Measurements from ENCODE around the gene NACAD.

DNA sequence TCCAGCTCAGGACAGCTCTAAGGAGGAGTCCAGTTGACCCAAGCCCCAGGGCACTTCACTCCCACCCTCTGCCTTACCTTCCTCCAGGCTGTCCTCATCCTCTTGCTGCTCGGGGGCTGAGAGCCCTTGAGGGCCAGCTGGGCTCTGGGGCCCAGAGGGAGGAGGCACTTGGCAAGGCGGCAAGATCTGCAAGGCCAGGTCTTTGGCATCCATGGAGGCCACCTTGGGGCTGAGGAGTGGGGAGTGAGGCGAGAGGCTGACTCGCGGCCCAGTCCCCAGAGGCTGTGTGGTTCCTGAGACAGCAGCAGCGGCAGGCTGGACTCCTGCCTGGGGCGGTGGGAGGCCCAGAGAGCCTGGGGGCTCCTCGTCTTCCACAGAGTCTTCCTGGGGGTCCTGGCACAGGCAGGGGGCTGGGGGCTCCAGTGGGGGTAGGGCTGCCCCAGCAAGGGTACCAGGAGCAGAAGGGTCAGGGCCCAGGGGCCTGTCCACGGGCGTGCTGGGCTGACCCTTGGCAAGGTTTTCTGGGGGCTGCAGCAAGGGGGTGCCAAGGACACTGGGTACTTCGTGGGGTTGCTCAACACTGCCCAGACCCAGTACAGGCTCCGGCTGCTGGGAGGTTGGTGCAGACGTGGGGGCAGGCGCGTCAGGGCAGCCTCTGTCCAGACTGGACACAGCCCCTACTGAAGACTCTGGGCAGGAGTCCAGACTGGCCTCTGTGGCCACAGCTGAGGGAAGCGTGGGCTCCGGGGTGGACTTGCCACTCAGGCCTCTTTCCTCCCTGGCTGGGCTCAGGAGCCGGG, 6.5 kb downstream of the NACAD start:
- TF ChIP-seq CTCF (IDR thresholded peaks at IDR 0.05; ENCODE audit: low read depth, low read length, poor library complexity, severe bottlenecking) (no peak), EZH2phosphoT487 (IDR thresholded peaks at IDR 0.05; ENCODE audit: borderline replicate concordance, low read length) (no peak)

All from DOHH2 (cell line).